HG02678 (cell line): ENCODE data around the gene TARM1.

Source experiments
- ATAC-seq: cut with Tn5 transposase; IDR thresholded peaks from one replicate; pipeline ENCODE4 v1.9.1; 2021; ENCODE audit warnings: mild to moderate bottlenecking, moderate library complexity; ENCODE audit not compliant: unreplicated experiment

The TARM1 gene

GRCh38 chr19:54081032-54081431 is at the start of gene TARM1:
Gene TARM1, minus strand, starts transcription at chr19:54081365. Its CDS starts 25 bp downstream, at chr19:54081340.
- ATAC-seq = no peak

GRCh38 chr19:54129617-54129996 is 48.4 kb upstream of the TARM1 start:
- no peak for ATAC-seq

GRCh38 chr19:54128796-54129616 is 47.8 kb upstream of the TARM1 start:
- ATAC-seq = no peak

- ATAC-seq = no peak
Measured at GRCh38 chr19:54128441-54128725, 47.2 kb upstream of the TARM1 start.

GRCh38 chr19:54127688-54128440 is 46.7 kb upstream of the TARM1 start:
- no peak for ATAC-seq

- ATAC-seq = no peak
Measured at GRCh38 chr19:54125713-54126112, 44.5 kb upstream of the TARM1 start.

GRCh38 chr19:54124393-54124792 is 43.2 kb upstream of the TARM1 start:
- no peak for ATAC-seq

GRCh38 chr19:54123682-54124081 is 42.5 kb upstream of the TARM1 start:
- ATAC-seq = no peak

- no peak for ATAC-seq
Measured at GRCh38 chr19:54121259-54121658, 40.1 kb upstream of the TARM1 start.

- ATAC-seq = peak; percentile 85
Measured at GRCh38 chr19:54115109-54116063, 34.2 kb upstream of the TARM1 start, which contains the start of the genes PRPF31 and TFPT. Gene PRPF31, plus strand, starts transcription at chr19:54115754. Its CDS starts 2,525 bp downstream, at chr19:54118279. Gene TFPT, minus strand, starts transcription at chr19:54115657. Its CDS starts 388 bp downstream, at chr19:54115269.

GRCh38 chr19:54114340-54115108 is 33.4 kb upstream of the TARM1 start:
- no peak for ATAC-seq

GRCh38 chr19:54109651-54110050 is 28.5 kb upstream of the TARM1 start:
- ATAC-seq = no peak

- no peak for ATAC-seq
Measured at GRCh38 chr19:54108496-54108895, 27.3 kb upstream of the TARM1 start.

- ATAC-seq = no peak
Measured at GRCh38 chr19:54107876-54108490, 26.8 kb upstream of the TARM1 start.

GRCh38 chr19:54106716-54107115 is 25.6 kb upstream of the TARM1 start:
- no peak for ATAC-seq

- no peak for ATAC-seq
Measured at GRCh38 chr19:54105796-54106195, 24.6 kb upstream of the TARM1 start.

GRCh38 chr19:54104998-54105715 is 24.0 kb upstream of the TARM1 start:
- ATAC-seq = no peak

- ATAC-seq = peak; percentile 96
Measured at GRCh38 chr19:54102421-54103169, 21.4 kb upstream of the TARM1 start, which contains the start of gene NDUFA3. Gene NDUFA3, plus strand, starts transcription at chr19:54102855. Its CDS starts 24 bp downstream, at chr19:54102879.
